Activated T-cell treated with anti-CD3 and anti-CD28 coated beads for 48 hours (primary cell): Measurements from ENCODE around the gene SFXN4.
"Not testable (repeated sequence)": the region's sequence is repeated elsewhere in the genome, so short reads cannot be mapped to it uniquely, and the experiment has no call there.

Experiments
- DNase-seq: peaks from one replicate; pipeline ENCODE4 v3.0.0-alpha.2; 2020; ENCODE audit warnings: low read depth

The SFXN4 gene

DNA sequence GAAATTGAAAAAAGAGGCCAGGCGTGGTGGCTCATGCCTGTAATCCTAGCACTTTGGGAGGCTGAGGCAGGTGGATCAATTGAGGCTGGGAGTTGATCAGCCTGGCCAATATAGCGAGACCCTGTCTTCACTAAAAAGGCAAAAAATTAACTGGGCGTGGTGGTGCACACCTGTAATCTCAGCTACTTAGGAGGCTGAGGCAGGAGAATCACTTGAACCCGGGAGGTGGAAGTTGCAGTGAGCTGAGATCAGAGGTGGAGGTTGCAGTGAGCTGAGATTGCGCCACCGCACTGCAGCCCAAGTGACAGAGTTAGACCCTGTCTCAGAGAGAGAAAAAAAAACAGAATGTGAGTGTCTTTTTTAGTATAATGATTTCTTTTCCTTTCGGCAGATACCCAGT lies 59.6 kb downstream of the SFXN4 start:
- DNase-seq, result not testable (repeated sequence)

- no peak for DNase-seq
Measured at GRCh38 chr10:119105155-119105554, 60.4 kb downstream of the SFXN4 start.

GRCh38 chr10:119104654-119105015 lies 60.9 kb downstream of the SFXN4 start:
- no peak for DNase-seq

- DNase-seq, result peak; percentile 76
Measured at GRCh38 chr10:119103903-119104653, 61.4 kb downstream of the SFXN4 start, which contains the start of gene DENND10. Gene DENND10 (plus strand): TSS chr10:119104113. CDS start chr10:119104143, 30 bp downstream.

DNA sequence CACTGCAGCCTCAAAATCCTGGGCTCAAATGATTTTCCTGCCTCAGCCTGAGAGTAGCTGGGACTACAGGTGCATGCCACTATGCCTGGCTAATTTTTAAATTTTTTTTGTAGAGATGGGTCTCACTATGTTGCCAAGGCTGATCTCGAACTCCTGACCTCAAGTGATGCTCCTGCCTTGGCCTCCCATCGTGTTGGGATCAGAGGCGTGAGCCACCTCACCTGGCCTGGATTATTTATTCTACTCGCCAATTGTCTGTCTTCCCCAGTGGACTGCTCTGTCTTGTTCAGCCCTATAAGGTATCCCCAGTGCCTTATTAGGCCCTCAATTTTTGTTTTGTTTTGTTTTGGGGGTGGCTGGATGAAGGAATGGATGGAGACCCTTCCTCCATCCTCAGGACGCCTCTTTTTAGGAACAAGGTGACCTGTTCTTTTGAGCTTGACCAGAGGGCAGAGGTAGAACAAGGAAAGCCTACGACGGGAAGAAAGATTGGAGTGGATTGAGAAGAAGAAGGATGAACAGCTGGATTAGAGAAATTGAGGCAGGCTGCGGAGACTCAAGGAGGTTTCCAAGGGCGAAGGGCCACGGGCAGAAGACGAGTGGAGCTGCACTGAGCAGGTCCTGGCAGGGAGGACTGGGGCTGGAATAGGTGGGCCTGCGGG lies 62.1 kb downstream of the SFXN4 start:
- no peak for DNase-seq

DNA sequence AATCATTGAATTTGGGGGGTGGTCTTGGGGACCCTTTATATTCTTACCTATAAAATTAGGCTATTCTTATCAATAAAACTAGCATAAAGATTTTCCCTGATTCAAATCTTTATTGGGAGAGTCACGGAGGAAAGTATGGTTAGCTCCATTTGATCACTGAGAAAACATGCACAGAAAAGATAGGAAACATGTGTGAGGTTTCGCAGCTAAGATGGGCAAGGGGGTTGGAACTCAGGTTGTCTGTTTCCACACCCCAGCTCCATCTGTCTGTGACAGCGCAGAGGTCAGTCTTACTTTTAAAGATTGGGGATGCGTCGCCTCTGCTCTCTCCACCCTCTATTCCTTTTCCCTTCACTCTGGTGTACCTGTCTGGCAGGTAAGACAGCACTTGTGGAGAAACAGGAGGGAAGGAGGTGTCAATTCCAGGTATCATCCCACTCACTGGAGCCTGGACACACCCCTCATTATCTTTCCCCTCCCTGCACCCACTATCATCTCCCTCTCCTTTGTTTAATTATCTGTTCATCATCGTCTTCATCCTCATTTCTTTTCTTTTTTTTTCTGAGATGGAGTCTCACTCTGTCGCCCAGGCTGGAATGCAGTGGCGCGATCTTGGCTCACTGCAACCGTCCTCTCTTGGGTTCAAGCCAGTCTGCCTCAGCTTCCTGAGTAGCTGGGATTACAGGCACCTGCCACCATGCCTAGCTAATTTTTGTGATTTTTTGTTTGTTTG lies 64.0 kb downstream of the SFXN4 start:
- no peak for DNase-seq

DNA sequence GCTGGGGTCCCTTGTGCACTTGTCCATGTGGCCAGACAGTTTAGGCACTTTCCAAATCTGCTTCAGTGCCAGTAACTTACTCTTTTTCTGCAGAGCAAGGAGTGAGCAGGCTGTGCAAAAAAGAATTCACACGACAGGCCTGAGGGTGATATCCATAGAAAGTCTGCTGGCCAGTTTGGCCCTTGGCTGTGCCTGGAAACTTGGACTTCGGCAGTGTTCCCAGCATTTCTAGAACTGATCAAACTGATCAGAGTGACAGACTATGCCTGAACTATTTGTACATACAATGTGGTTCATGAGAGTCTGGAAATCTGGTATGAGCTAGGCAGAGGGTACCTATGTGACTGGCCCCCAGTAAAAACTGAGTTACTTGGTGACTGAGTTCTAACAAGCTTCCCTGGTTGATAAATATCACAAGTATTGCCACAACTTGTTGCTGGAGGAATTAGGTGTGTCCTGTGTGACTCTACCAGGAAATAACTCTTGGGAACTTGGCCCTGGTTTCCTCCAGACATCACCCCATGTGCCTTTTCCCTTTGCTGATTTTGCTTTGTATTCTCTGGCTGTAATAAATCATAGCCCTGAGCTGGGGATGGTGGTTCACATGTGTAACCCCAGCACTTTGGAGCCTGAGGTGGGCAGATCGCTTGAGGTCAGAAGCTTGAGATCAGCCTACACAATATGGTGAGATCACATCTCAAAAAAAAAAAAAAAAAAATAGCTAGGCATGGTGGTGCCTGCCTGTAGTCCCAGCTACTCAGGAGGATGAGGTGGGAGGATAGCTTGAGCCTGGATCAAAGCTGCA lies 64.9 kb downstream of the SFXN4 start:
- DNase-seq, result no peak

DNA sequence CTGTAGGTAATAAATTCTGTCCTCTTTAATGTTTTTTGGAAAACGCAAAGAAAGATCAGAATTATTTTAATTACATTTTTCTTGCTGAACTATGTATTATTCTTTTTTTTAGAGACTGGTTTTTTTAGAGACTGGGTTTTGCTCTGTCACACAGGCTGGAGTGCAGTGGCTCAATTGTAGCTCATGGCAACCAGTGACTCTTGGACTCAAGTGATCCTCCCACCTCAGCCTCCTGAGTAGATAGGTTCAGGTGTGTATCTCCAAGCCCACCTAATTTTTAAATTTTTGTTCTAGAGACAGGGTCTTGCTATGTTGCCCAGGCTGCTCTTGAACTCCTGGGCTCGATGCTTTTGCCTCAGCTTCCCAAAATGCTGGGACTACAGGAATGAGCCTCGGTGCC lies 66.9 kb downstream of the SFXN4 start:
- DNase-seq, result no peak

DNA sequence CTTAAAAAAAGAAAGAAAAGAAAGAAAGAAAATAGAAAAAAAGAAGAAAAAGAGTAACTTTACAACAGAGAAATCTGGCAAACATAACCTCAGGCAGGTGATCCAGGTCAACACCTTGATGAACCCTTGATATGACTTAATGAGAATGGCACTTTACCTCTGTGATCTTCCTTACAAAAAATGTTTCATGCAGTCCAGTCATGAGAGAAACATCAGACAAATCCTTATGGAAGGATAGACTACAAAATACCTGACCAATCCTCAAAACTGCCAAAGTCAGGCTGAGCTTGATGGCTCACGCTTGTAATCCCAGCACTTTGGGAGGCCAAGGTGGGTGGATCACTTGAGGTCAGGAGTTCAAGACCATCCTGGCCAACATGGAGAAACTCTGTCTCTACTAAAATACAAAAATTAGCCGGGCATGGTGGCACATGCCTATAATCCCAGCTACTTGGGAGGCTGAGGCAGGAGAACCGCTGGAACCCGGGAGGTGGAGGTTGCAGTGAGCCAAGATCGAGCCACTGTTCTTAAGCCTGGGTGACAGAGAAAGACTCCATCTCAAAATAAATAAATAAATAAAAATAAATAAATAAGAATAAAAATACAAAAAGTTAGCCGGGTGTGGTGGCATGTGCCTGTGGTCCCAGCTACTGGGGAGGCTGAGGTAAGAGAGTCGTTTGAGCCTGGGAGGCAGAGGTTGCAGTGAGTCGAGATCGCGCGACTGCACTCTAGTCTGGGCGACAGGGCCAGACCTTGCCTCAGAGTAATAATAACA lies 68.7 kb downstream of the SFXN4 start:
- DNase-seq, result not testable (repeated sequence)

DNA sequence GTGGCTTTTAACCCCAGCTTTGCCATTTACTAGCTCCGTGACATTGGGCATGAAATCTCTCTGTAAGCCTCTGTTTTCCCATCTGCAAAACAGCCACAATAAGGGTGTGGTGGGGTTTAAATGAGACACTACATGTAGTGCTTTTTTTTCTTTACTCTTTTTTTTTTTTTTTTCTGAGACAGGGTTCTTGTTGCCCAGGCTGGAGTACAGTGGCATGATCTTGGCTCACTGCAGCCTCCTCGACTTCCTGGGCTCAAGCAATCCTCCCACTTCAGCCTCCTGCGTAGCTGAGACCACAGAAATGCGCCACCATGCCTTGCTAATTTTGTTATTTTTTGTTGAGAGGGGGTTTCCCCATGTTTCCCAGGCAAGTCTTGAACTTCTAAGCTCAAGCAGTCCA lies 69.9 kb downstream of the SFXN4 start:
- DNase-seq, result no peak

- DNase-seq, result no peak
Measured at GRCh38 chr10:119090968-119091367, 74.5 kb downstream of the SFXN4 start.
